Vagina (tissue), 2 donors: ENCODE measurements around the gene ERBB4. TPM values are rescaled to one million over a fixed set of nuclear protein-coding genes. Genes with fewer than 3 reads are reported as not detected.

Experiments
- DNase-seq, 2 donors: peaks; one replicate each; pipeline ENCODE4 v3.0.0-alpha.2; 2017; ENCODE audit errors: extremely low spot score in 2 of 2
- H3K27ac ChIP-seq: fragments of 200-600 bp; sonication (generic); one replicate; pipeline ENCODE4 v1.5.1; 2019
- H3K27me3 ChIP-seq: fragments of 200-600 bp; sonication (generic); one replicate; pipeline ENCODE4 v1.5.1; 2019
- H3K36me3 ChIP-seq, 2 donors: fragments of 200-600 bp; sonication (generic); one replicate each; pipeline ENCODE4 v1.5.1; 2017 to 2019
- H3K4me1 ChIP-seq: fragments of 200-600 bp; sonication (generic); one replicate; pipeline ENCODE4 v1.5.1; 2019
- H3K4me3 ChIP-seq, 2 donors: fragments of 200-600 bp; sonication (generic); 1 replicate in 1 of 2; 2 replicates in 1 of 2; pipeline ENCODE4 v1.5.1; 2016 to 2019
- H3K9me3 ChIP-seq: fragments of 200-600 bp; sonication (generic); one replicate; pipeline ENCODE4 v1.5.1; 2019
- POLR2A ChIP-seq, 2 donors: fragments of 450-650 bp; IDR thresholded peaks; one replicate each; pipeline ENCODE4 v1.6.1; 2017; ENCODE audit warnings: antibody characterized with exemption in 2 of 2, mild to moderate bottlenecking in 2 of 2, moderate library complexity in 2 of 2
- POLR2AphosphoS5 ChIP-seq, 2 donors: sonication (generic); formaldehyde crosslinking; IDR thresholded peaks; one replicate each; pipeline ENCODE4 v1.9.0; 2017; ENCODE audit warnings: antibody characterized with exemption in 2 of 2, mild to moderate bottlenecking in 2 of 2, low read depth in 1 of 2; ENCODE audit not compliant: insufficient read depth in 1 of 2
- intact Hi-C: fragments of 100-400 bp; cut with DNase I; formaldehyde crosslinking; loops from one replicate; pipeline ENCODE4 v1.15.1; 2023
- total RNA-seq: library from RNA; depleted of rRNA; stranded (reverse); fragments of >200 nt; gene quantifications from one replicate; pipeline ENCODE4 v1.2.3, GENCODE V29; 2016
- TF ChIP-seq, protein P1 (sequence below), 3 experiments: fragments of 450-650 bp in 2 of 3; fragments of 200-600 bp in 1 of 3; sonication (generic) in 1 of 3; IDR thresholded peaks; one replicate each; pipeline ENCODE4 v1.5.1; 2017 to 2019; ENCODE audit warnings: antibody characterized with exemption in 3 of 3, mild to moderate bottlenecking in 2 of 3, moderate library complexity in 2 of 3

The ERBB4 gene
- total RNA-seq, 1 donor from 2014 or later: 0.25 TPM

GRCh38 chr2:211495339-211495738 is 1043.3 kb downstream of the ERBB4 start:
- no peaks in the 10 kb centered on the region for H3K27me3 ChIP-seq
- no peak overlapping the region for H3K4me3 ChIP-seq
- H3K9me3 ChIP-seq: no peaks in the 10 kb centered on the region
- intact Hi-C loops: no loop called here
- DNase-seq: no peak
- TF ChIP-seq POLR2AphosphoS5 (IDR thresholded peaks at IDR 0.05; ENCODE audit: insufficient read depth in 1 of 2, low read depth in 1 of 2) (no peak), POLR2A (IDR thresholded peaks at IDR 0.05) (no peak)
- TF ChIP-seq, protein P1, sequence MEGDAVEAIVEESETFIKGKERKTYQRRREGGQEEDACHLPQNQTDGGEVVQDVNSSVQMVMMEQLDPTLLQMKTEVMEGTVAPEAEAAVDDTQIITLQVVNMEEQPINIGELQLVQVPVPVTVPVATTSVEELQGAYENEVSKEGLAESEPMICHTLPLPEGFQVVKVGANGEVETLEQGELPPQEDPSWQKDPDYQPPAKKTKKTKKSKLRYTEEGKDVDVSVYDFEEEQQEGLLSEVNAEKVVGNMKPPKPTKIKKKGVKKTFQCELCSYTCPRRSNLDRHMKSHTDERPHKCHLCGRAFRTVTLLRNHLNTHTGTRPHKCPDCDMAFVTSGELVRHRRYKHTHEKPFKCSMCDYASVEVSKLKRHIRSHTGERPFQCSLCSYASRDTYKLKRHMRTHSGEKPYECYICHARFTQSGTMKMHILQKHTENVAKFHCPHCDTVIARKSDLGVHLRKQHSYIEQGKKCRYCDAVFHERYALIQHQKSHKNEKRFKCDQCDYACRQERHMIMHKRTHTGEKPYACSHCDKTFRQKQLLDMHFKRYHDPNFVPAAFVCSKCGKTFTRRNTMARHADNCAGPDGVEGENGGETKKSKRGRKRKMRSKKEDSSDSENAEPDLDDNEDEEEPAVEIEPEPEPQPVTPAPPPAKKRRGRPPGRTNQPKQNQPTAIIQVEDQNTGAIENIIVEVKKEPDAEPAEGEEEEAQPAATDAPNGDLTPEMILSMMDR (IDR thresholded peaks at IDR 0.05): no peak
- H3K27ac ChIP-seq: no peak overlapping the region
- no peaks in the 10 kb centered on the region for H3K4me1 ChIP-seq
- H3K36me3 ChIP-seq: no peaks in the 10 kb centered on the region

- Histone ChIP-seq H3K27ac (no peak overlapping the region), H3K4me1 (no peaks in the 10 kb centered on the region), H3K27me3 (no peaks in the 10 kb centered on the region), H3K4me3 (no peak overlapping the region), H3K36me3 (no peaks in the 10 kb centered on the region), H3K9me3 (no peaks in the 10 kb centered on the region)
- no peak for DNase-seq
- TF ChIP-seq POLR2A (IDR thresholded peaks at IDR 0.05): no peak
- no peak for TF ChIP-seq POLR2AphosphoS5 (IDR thresholded peaks at IDR 0.05; ENCODE audit: insufficient read depth in 1 of 2, low read depth in 1 of 2)
- TF ChIP-seq, protein P1 (IDR thresholded peaks at IDR 0.05): no peak
- intact Hi-C loops: no loop called here
Observed at GRCh38 chr2:211494536-211494935, 1044.1 kb downstream of the ERBB4 start.

DNA sequence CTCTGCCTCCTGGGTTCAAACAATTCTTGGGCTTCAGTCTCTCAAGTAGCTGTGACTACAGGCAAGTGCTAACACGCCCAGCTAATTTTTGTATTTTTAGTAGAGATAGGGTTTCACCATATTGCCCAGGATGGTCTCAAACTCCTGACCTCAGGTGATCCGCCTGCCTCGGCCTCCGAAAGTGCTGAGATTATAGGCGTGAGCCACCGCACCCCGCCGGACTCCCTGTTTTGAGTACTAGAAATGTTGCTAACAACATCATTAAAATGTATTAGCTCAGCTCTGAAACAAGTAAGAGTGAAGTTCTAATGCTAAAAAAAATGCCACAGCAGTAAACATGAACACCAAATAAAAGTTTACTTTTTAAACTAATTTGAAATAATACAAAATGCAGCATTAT is 1044.5 kb downstream of the ERBB4 start:
- H3K9me3 ChIP-seq: no peaks in the 10 kb centered on the region
- intact Hi-C loops: no loop called here
- H3K4me3 ChIP-seq: no peak overlapping the region

GRCh38 chr2:211487733-211488132 is 1050.9 kb downstream of the ERBB4 start:
- Histone ChIP-seq H3K27me3 (no peaks in the 10 kb centered on the region), H3K27ac (no peak overlapping the region), H3K9me3 (peaks cover 3% of the 10 kb centered on the region), H3K36me3 (no peaks in the 10 kb centered on the region), H3K4me1 (no peaks in the 10 kb centered on the region), H3K4me3 (no peak overlapping the region)
- TF ChIP-seq POLR2AphosphoS5 (IDR thresholded peaks at IDR 0.05; ENCODE audit: insufficient read depth in 1 of 2, low read depth in 1 of 2) (no peak), POLR2A (IDR thresholded peaks at IDR 0.05) (no peak)
- TF ChIP-seq, protein P1 (IDR thresholded peaks at IDR 0.05): no peak
- intact Hi-C loops: no loop called here
- DNase-seq: no peak

More for the DNA sequence above, 1044.5 kb downstream of the ERBB4 start:
- Histone ChIP-seq H3K4me1 (no peaks in the 10 kb centered on the region), H3K27ac (no peak overlapping the region), H3K36me3 (no peaks in the 10 kb centered on the region), H3K27me3 (no peaks in the 10 kb centered on the region)
- TF ChIP-seq POLR2AphosphoS5 (IDR thresholded peaks at IDR 0.05; ENCODE audit: insufficient read depth in 1 of 2, low read depth in 1 of 2): no peak
- TF ChIP-seq POLR2A (IDR thresholded peaks at IDR 0.05): no peak
- TF ChIP-seq, protein P1 (IDR thresholded peaks at IDR 0.05): no peak
- DNase-seq: no peak

- Histone ChIP-seq H3K4me1 (no peaks in the 10 kb centered on the region), H3K9me3 (peaks cover 3% of the 10 kb centered on the region), H3K27me3 (no peaks in the 10 kb centered on the region), H3K4me3 (no peak overlapping the region), H3K36me3 (no peaks in the 10 kb centered on the region), H3K27ac (no peak overlapping the region)
- TF ChIP-seq, protein P1 (IDR thresholded peaks at IDR 0.05): no peak
- TF ChIP-seq POLR2AphosphoS5 (IDR thresholded peaks at IDR 0.05; ENCODE audit: insufficient read depth in 1 of 2, low read depth in 1 of 2) (no peak), POLR2A (IDR thresholded peaks at IDR 0.05) (no peak)
- intact Hi-C loops: no loop called here
- no peak for DNase-seq
Observed at GRCh38 chr2:211479536-211480150, 1059.0 kb downstream of the ERBB4 start.
